Dedifferentiated amniotic fluid mesenchymal stem cell (primary cell): ENCODE data around the gene IL17RE.
"Not testable (repeated sequence)": the region's sequence is repeated elsewhere in the genome, so short reads cannot be mapped to it uniquely, and the experiment has no call there.

Source experiments
- DNase-seq: peaks from one replicate; pipeline ENCODE4 v3.0.0-alpha.2; 2016; ENCODE audit errors: extremely low spot score

Gene IL17RE

GRCh38 chr3:9902372-9903237 lies at the start of gene IL17RE:
Gene IL17RE (plus strand): TSS chr3:9902848. CDS start chr3:9902933, 85 bp downstream.
- peak; percentile 13 for DNase-seq

- DNase-seq = not testable (repeated sequence)
Observed at GRCh38 chr3:9854291-9854940, 48.2 kb upstream of the IL17RE start.

- DNase-seq = no peak
Observed at GRCh38 chr3:9855594-9855993, 47.1 kb upstream of the IL17RE start.

- no peak for DNase-seq
Observed at GRCh38 chr3:9859530-9860025, 43.1 kb upstream of the IL17RE start.

- no peak for DNase-seq
Observed at GRCh38 chr3:9861201-9861600, 41.4 kb upstream of the IL17RE start.

GRCh38 chr3:9861626-9862130 lies 41.0 kb upstream of the IL17RE start:
- no peak for DNase-seq

GRCh38 chr3:9862391-9863057 lies 40.1 kb upstream of the IL17RE start:
- no peak for DNase-seq

GRCh38 chr3:9863058-9863772 lies 39.4 kb upstream of the IL17RE start:
- no peak for DNase-seq

- peak; percentile 46 for DNase-seq
Observed at GRCh38 chr3:9864200-9864927, 38.3 kb upstream of the IL17RE start.

GRCh38 chr3:9865125-9865637 lies 37.5 kb upstream of the IL17RE start:
- DNase-seq = not testable (repeated sequence)

- DNase-seq = no peak
Observed at GRCh38 chr3:9866639-9867038, 36.0 kb upstream of the IL17RE start.

GRCh38 chr3:9867106-9867505 lies 35.5 kb upstream of the IL17RE start:
- DNase-seq = no peak

GRCh38 chr3:9869955-9870354 lies 32.7 kb upstream of the IL17RE start:
- DNase-seq = no peak

- DNase-seq = peak; percentile 68
Observed at GRCh38 chr3:9870978-9871377, 31.7 kb upstream of the IL17RE start.

- DNase-seq = not testable (repeated sequence)
Observed at GRCh38 chr3:9872067-9872466, 30.6 kb upstream of the IL17RE start.

- no peak for DNase-seq
Observed at GRCh38 chr3:9875448-9875847, 27.2 kb upstream of the IL17RE start.

GRCh38 chr3:9876255-9876654 lies 26.4 kb upstream of the IL17RE start:
- not testable (repeated sequence) for DNase-seq

- no peak for DNase-seq
Observed at GRCh38 chr3:9876991-9877390, 25.7 kb upstream of the IL17RE start.

GRCh38 chr3:9878700-9879099 lies 23.9 kb upstream of the IL17RE start:
- no peak for DNase-seq

- no peak for DNase-seq
Observed at GRCh38 chr3:9879830-9880549, 22.7 kb upstream of the IL17RE start, which contains the start of gene CIDEC. Gene CIDEC (minus strand): TSS chr3:9880253. CDS start chr3:9878486, 1,767 bp downstream.
